Epithelial cell of prostate (primary cell): Measurements from ENCODE around the gene TRAF7.

Source experiments
- DNase-seq: peaks from one replicate; pipeline ENCODE4 v3.0.0-alpha.2; 2011; ENCODE audit warnings: low read depth, low spot score
- H3K27ac ChIP-seq: fragments of 450-650 bp; 2 replicates; pipeline ENCODE4 v1.5.1; 2017; ENCODE audit warnings: mild to moderate bottlenecking

The TRAF7 gene

GRCh38 chr16:2179107-2179501 is 23.5 kb downstream of the TRAF7 start:
- DNase-seq, result no peak
- no peak overlapping the region for H3K27ac ChIP-seq

DNA sequence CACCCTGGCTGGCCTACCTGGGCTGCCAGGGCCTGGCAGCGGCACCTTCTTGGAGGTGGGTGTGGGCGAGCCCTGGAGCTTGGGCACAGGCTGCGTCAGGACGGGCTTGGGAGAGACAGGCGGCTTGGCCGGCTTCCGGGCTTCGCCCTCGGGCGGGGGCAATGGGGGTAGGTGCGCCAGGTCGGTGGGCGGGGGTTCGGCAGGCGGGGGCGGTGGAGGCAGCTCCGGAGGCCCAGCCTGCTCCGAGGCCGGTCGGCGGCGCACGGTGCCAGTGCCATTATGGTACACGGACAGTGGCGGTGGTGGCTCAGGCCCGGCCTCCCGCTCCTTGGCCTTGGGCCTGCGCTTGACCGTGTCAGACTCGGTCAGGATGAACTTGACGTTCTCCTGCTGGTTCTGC is 24.0 kb downstream of the TRAF7 start:
- no peak for DNase-seq
- H3K27ac ChIP-seq, result no peak overlapping the region

DNA sequence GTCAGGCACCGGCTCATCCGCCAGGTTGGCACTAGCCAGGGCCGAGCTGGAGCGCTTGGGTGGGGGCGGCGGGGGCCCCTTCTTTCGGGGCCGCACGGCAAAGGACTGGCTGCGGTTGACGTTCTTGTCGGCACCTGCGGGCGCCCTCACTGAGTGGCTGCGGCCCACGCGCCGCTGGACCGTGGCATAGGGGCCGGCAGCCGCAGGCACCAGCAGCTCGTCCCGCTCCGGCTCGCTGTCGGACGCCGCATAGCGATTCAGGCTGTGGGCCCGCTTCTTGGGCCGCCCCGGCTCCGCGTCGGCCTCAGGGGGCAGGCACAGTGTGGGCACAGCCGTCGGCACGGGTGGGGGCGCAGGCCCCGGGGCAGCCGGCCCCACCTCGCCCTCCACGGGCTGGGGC is 24.9 kb downstream of the TRAF7 start:
- H3K27ac ChIP-seq, result no peak overlapping the region
- no peak for DNase-seq

- no peak overlapping the region for H3K27ac ChIP-seq
- DNase-seq, result no peak
Measured at GRCh38 chr16:2180962-2181923, 25.7 kb downstream of the TRAF7 start.

GRCh38 chr16:2181952-2182351 is 26.4 kb downstream of the TRAF7 start:
- H3K27ac ChIP-seq, result no peak overlapping the region
- no peak for DNase-seq

DNA sequence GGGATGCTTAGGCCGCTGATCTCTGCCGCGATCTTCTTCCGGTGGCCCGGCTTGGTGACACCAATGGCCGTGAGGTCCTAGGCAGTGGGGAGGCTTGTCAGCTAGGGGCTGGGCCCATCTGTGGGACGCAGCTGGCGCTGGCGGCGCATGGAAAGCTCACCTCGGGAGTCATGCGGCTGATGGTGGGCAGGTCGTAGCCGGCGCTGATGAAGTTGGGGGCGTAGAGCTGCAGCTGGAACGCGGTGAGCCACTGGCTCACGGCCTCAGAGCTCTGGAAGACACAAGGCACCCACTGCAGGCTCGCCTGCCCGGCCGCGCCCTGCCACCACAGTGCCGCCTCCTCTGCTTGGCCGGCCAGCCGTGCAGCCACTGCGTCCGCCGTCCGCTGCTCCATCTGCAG is 28.1 kb downstream of the TRAF7 start:
- DNase-seq, result no peak
- no peak overlapping the region for H3K27ac ChIP-seq

- no peak overlapping the region for H3K27ac ChIP-seq
- no peak for DNase-seq
Measured at GRCh38 chr16:2184346-2184745, 28.8 kb downstream of the TRAF7 start.

- DNase-seq, result no peak
- H3K27ac ChIP-seq, result no peak overlapping the region
Measured at GRCh38 chr16:2184962-2185361, 29.4 kb downstream of the TRAF7 start.

DNA sequence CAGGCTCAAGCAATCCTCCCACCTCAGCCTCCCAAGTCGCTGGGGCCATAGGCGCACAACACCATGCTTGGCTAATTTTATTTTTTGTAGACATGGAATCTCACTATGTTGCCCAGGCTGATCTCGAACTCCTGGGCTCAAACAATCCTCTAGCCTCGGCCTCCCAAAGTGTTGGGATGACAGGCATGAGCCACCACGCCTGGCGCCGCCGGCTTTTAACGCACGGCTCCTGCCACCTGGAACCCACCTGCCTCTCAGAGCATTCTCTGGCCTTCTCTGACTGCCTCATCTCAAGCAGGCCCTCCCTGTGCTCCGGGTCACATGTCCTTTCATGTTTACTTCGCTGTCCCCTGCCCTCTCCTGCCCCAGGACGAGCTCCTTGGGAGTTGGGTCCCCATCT is 30.5 kb downstream of the TRAF7 start:
- DNase-seq, result no peak
- no peak overlapping the region for H3K27ac ChIP-seq

GRCh38 chr16:2186505-2186904 is 30.9 kb downstream of the TRAF7 start:
- no peak overlapping the region for H3K27ac ChIP-seq
- DNase-seq, result no peak

DNA sequence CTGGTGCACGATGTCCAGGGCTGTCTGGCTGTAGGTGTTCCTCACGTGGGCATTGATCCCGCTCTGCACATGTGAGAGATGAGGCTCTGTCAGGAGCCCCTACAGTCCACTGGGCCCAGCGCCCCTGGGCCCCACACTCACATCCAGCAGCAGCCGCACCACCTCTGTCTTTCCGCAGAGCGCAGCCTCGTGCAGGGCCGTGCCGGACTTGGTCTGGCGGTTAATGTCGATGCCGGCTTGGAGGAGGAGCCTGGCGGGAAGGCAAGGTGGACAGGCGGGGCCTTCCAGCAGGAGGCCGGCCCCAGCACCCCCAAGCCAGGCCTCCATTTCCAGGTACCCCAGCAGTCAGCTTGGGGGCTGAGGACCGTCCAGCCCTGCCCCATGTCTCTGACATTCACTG is 31.6 kb downstream of the TRAF7 start:
- no peak overlapping the region for H3K27ac ChIP-seq
- no peak for DNase-seq

DNA sequence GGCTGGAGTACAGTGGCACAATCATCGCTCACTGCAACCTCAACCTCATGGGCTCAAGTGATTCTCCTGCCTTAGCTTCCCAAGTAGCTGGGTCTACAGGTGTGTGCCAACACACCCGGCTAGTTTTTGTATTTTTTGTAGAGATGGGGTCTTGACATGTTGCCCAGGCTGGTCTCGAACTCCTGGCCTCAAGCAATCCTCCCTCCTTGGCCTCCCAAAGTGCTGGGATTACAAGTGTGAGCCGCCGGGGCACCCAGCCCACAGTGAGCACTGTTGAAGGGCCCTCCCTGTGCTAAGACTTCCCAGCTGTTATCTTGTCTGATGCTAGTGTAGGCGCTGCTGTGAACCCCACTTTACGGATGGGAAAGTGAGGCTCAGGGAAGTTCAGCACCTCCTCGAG is 32.8 kb downstream of the TRAF7 start:
- DNase-seq, result no peak
- no peak overlapping the region for H3K27ac ChIP-seq

- no peak overlapping the region for H3K27ac ChIP-seq
- no peak for DNase-seq
Measured at GRCh38 chr16:2189252-2189893, 33.8 kb downstream of the TRAF7 start.

DNA sequence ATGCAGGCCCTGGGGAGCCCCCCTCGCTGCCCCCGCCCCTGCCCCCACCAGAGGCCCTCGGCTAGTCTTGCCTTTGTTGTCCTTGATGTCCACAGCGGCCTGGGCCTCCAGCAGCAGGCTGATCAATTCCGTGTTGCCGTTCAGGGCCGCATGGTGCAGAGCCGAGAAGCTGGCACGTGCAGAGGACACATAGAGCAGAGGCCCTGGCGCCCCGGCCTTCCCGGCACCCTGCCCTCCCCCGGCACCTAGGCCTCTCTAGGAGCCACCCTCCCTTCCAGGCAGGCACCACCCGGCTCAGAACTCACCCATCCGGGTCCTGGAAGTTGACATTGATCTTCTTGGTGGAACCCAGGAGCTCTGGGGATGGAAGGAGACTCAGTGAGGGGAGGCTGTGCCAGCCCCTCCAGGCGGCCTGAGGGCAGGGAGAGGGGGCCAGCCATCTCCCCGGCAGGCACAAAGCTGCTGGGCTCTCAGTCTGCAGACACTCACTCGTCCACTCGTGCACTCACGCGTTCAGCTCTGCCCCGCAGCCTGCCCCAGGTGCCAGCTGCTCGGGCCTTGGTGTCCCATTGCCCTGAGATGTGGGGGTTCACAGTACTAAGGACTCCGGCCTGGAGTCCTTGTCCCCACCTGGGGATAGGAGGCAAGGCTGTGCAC is 34.5 kb downstream of the TRAF7 start:
- no peak overlapping the region for H3K27ac ChIP-seq

GRCh38 chr16:2190659-2191445 is 35.3 kb downstream of the TRAF7 start:
- no peak overlapping the region for H3K27ac ChIP-seq
- no peak for DNase-seq

More for the DNA sequence above, 34.5 kb downstream of the TRAF7 start:
- no peak for DNase-seq

GRCh38 chr16:2191446-2191706 is 35.8 kb downstream of the TRAF7 start:
- H3K27ac ChIP-seq, result no peak overlapping the region
- no peak for DNase-seq

GRCh38 chr16:2194166-2194834 is 38.7 kb downstream of the TRAF7 start:
- H3K27ac ChIP-seq, result no peak overlapping the region
- no peak for DNase-seq

DNA sequence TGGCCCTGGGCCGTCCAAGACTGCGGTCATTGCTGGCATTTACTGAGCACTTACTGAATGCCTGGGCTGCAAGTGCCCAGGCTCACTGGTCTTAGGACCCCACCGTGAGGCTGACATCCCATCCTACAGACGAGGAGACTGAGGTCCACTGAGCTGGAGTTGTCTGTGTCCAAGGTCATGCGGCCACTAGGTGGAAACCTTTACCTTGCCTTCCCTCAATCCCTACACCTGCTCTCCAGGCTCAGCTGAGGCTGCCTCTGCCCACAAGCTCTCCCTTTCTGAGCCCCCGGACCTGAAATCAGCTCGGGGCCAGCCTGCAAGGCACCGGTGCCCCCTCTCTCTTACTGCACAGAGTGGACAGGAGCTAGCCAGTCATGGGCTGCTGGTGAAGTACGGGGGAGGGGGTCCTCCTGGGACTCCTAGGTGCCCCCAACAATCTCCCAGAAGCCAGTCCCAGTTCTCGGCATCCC is 39.3 kb downstream of the TRAF7 start:
- H3K27ac ChIP-seq, result no peak overlapping the region
- peak; percentile 24 for DNase-seq

GRCh38 chr16:2195322-2196161 is 40.0 kb downstream of the TRAF7 start:
- DNase-seq, result no peak
- no peak overlapping the region for H3K27ac ChIP-seq
